ENCODE data around the gene DEFB124.

DNA sequence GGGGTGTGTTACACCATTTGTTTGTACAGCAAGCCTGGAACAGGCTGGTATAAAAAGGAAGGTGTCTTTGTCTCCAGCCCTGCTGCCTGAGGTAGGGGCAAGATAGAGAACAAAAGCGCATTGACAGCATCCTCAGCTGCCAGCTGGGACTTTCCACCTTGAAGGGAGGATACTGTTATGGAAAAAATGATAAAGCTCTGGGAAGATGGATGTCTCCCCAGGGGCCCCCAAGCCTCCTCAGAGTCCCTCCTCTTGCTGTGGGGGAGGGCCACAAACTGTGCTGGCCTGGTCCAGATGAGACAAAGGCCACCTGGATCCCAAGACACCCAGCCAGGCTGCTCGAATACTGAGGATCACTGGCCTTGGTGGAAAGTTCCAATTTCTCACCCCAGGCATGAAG is 13.2 kb upstream of the DEFB124 start:
- TF ChIP-seq EZH2phosphoT487 (IDR thresholded peaks at IDR 0.05; ENCODE audit: insufficient read depth, low read depth): no peak
- TF ChIP-seq EZH2 (IDR thresholded peaks at IDR 0.05; ENCODE audit: insufficient read depth, poor library complexity, severe bottlenecking): no peak
